Gastroesophageal sphincter (tissue), 3 donors: ENCODE measurements around the gene MILR1.

Source experiments
- POLR2AphosphoS5 ChIP-seq: sonication (generic); formaldehyde crosslinking; IDR thresholded peaks from one replicate; pipeline ENCODE4 v1.6.1; 2017; ENCODE audit warnings: antibody characterized with exemption
- TF ChIP-seq, protein P1 (sequence below), 4 experiments: fragments of 200-600 bp in 2 of 4; fragments of 450-650 bp in 2 of 4; sonication (generic) in 1 of 4; IDR thresholded peaks; one replicate each; pipeline ENCODE4 v1.5.1; 2017 to 2019; ENCODE audit warnings: antibody characterized with exemption in 4 of 4, mild to moderate bottlenecking in 2 of 4, moderate library complexity in 2 of 4

DNA sequence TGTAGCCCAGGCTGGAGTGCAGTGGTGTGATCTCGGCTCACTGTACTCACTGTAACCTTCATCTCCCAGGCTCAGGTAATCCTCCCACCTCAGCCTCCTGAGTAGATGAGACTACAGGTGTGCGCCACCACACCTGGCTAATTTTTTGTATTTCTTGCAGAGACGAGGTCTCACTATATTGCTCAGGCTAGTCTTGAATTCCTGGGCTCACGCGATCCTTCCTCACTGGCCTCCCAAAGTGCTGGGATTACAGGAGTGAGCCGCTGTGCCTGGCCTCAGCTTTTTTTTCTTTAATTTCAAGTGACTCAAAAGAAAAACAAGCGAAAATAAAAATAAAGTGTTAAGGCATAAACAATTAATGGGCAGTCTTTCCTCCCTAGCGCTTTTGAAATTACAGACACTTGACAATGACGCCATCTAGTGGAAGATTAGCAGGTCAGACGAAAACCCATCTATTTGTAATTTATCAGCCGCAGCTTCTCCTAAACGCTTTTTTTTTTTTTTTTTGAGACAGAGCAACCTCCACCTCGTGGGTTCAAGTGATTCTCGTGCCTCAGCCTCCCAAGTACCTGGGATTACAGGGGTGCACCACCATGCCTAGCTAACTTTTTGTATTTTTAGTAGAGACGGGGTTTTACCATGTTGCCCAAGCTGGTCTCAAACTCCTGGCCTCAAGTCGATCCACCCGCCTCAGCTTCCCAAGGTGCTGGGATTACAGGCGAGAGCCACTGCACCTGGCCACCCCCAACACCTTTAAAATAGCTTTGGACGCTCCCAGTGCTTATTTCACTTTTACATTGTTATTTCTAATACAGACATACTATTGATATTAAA is 30.2 kb upstream of the MILR1 start:
- TF ChIP-seq, protein P1, sequence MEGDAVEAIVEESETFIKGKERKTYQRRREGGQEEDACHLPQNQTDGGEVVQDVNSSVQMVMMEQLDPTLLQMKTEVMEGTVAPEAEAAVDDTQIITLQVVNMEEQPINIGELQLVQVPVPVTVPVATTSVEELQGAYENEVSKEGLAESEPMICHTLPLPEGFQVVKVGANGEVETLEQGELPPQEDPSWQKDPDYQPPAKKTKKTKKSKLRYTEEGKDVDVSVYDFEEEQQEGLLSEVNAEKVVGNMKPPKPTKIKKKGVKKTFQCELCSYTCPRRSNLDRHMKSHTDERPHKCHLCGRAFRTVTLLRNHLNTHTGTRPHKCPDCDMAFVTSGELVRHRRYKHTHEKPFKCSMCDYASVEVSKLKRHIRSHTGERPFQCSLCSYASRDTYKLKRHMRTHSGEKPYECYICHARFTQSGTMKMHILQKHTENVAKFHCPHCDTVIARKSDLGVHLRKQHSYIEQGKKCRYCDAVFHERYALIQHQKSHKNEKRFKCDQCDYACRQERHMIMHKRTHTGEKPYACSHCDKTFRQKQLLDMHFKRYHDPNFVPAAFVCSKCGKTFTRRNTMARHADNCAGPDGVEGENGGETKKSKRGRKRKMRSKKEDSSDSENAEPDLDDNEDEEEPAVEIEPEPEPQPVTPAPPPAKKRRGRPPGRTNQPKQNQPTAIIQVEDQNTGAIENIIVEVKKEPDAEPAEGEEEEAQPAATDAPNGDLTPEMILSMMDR (IDR thresholded peaks at IDR 0.05): peak; percentile 63 to 83 (median 80)
- no peak for TF ChIP-seq POLR2AphosphoS5
